ENCODE results near the gene CFAP52.
"Not testable (repeated sequence)": the region's sequence is repeated elsewhere in the genome, so short reads cannot be mapped to it uniquely, and the experiment has no call there.

CFAP52 gene

DNA sequence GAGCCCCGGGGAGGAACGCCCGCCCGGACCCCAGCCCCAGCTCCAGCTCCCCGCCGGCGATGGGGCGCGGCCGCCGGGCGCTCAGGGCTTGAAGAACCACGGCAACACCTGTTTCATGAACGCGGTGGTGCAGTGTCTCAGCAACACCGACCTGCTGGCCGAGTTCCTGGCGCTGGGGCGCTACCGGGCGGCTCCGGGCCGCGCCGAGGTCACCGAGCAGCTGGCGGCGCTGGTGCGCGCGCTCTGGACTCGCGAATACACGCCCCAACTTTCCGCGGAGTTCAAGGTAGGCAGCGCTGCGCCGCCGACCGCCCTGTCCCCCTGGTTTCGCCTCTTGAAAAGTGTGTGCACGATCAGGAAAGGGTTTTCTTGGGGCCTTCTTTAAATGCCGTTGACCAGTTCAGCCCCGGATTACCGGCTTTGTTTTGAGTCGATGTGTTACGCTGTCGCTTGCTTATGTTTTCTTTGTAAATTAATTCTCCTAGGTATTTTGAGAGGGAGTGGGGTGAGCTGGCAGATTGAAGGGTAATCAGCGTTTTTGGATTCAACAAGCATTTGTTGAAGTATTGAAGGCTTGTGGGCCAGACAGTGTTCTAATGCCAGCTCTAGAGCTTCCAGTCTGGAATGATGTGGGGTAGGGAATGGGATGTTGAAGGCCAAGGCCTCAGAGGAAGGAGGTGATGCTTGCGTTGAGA, 69.6 kb downstream of the CFAP52 start:
- no peak overlapping the region for H3K27ac ChIP-seq
- TF ChIP-seq, protein P1, sequence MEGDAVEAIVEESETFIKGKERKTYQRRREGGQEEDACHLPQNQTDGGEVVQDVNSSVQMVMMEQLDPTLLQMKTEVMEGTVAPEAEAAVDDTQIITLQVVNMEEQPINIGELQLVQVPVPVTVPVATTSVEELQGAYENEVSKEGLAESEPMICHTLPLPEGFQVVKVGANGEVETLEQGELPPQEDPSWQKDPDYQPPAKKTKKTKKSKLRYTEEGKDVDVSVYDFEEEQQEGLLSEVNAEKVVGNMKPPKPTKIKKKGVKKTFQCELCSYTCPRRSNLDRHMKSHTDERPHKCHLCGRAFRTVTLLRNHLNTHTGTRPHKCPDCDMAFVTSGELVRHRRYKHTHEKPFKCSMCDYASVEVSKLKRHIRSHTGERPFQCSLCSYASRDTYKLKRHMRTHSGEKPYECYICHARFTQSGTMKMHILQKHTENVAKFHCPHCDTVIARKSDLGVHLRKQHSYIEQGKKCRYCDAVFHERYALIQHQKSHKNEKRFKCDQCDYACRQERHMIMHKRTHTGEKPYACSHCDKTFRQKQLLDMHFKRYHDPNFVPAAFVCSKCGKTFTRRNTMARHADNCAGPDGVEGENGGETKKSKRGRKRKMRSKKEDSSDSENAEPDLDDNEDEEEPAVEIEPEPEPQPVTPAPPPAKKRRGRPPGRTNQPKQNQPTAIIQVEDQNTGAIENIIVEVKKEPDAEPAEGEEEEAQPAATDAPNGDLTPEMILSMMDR (IDR thresholded peaks at IDR 0.05): no peak
- H3K4me3 ChIP-seq: peak overlapping the region; percentile 72
- DNase-seq (ENCODE audit: low spot score): no peak

DNA sequence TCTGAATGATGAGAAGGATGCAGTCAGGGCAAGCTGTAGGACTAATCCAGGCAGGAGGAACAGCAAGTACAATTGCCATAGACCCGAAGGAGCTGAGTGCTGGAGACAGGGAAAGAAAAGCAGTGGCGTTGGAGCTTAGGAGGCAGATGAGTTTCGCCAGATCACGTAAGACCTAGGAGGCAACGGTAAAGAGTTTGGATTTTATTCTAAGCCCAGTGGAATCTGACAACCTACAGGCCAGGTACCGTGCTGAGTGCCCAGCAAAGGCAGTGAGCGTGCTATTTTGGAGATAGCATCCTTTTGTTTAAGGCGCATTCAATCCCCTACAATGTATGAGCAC, 70.1 kb downstream of the CFAP52 start:
- H3K4me3 ChIP-seq: peak overlapping the region; percentile 72
- H3K27ac ChIP-seq: no peak overlapping the region

DNA sequence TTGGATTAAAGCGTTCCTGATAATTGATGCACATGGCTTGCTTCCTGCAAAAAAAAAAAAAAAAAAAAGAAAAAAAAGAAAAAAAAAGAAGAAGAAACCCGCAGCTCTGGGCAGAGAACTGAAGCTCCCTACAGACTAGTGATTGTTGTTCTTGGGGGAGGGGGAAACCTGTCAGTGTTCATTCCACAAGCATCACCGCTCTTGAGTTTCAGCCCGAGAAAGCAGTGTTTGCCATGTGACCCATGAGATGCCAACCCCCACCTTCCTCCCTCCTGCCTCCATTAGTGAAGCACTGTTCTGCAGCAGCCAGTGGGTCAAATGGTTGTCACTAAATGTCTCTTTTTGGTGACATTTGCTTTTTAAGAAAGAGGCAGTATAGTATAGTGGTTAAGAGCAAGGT, 70.6 kb downstream of the CFAP52 start:
- no peak for DNase-seq (ENCODE audit: low spot score)
- H3K27ac ChIP-seq: no peak overlapping the region
- TF ChIP-seq, protein P1 (IDR thresholded peaks at IDR 0.05): no peak
- H3K4me3 ChIP-seq: no peak overlapping the region

More for the DNA sequence above, 70.1 kb downstream of the CFAP52 start:
- TF ChIP-seq, protein P1 (IDR thresholded peaks at IDR 0.05): no peak
- DNase-seq (ENCODE audit: low spot score): no peak

DNA sequence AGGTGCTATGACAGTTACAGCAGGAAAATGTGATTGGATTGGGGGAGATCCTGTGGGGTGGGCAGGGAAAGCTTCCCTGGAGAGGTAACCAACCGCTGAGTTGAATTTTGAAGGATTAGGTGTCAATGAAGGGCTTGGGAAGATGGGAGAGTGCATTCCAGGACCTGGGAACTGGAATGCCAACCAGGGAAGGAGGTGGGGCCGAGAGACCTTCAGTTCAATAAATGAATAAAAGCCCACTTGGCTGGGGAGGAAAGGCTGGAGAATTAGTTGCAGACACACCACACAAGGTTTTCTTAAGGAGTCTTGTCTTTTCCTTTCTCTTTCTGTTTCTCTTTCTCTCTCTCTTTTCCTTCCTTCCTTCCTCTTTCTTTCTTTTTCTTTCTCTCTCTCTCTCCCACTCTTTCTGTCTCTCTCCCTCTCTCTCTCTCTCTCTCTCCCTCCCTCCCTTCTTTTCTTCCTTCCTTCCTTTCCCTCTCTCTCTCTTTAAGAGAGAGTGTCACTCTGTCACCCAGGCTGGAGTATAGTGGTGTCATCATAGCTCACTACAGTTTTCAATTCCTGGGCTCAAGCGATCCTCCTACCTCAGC, 72.2 kb downstream of the CFAP52 start:
- TF ChIP-seq, protein P1 (IDR thresholded peaks at IDR 0.05): no peak
- H3K27ac ChIP-seq: no peak overlapping the region
- no peak for DNase-seq (ENCODE audit: low spot score)
- no peak overlapping the region for H3K4me3 ChIP-seq

DNA sequence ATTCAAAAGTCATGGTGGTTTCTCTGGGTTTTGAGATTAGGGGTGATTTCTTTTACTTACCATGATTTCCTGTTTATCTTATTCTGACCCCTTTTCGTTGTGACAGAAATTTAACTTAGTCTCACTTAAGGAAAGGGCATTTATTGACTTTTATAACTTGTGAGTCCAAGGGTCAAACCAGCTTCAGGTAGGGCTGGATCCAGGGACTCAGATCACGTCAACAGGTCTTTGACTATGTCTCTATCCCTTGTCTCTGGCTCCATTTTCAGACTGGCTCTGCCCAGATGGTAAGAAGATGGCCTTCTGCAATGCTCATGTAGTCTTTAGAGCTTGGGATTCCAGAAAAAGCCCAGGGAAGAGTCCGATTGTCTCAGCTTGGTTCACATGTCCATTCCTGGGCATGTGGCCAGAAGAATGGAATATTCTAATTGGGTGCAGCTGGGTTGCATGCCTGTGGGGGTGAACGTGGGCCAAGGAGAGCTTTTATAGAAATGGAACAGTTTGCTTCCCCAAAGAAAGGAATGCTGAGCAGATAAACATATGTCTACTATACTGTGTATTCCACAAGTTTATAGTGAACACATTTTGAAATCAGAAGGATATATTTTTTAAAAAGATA, 82.3 kb downstream of the CFAP52 start:
- no peak for DNase-seq (ENCODE audit: low spot score)
- TF ChIP-seq, protein P1 (IDR thresholded peaks at IDR 0.05): no peak
- no peak overlapping the region for H3K27ac ChIP-seq
- H3K4me3 ChIP-seq: no peak overlapping the region

DNA sequence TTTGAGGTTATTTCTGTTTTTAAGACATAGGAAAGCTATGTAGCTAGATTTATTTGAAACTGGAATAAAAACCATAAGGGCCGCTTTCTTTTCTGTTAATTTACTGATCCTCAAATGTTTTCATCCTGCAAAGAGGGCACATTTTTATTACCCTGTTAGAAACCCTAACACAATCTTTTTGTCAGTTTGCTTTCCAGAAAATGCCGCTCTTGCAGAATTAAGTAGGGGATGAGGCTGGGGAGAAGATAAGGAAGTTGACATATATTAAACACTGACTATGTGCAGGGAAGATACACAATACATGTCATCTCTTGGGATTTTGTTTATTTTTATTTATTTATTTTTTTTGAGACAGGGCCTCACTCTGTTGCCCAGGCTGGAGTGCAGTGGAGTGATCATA, 84.6 kb downstream of the CFAP52 start:
- TF ChIP-seq, protein P1 (IDR thresholded peaks at IDR 0.05): no peak
- no peak overlapping the region for H3K4me3 ChIP-seq
- no peak overlapping the region for H3K27ac ChIP-seq
- no peak for DNase-seq (ENCODE audit: low spot score)

DNA sequence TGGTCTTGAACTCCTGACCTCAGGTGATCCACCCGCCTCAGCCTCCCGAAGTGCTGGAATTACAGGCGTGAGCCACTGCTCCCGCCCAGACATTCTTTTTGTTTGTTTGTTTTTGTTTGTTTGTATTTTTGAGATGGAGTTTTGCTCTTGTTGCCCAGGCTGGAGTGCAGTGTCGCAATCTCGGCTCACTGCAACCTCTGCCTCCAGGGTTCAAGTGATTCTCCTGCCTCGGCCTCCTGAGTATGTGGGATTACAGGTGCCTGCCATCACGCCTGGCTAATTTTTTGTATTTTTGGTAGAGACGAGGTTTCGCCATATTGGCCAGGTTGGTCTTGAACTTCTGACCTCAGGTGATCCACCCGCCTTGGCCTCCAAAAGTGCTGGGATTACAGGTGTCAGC, 87.1 kb downstream of the CFAP52 start:
- not testable (repeated sequence) for DNase-seq (ENCODE audit: low spot score); H3K27ac ChIP-seq; H3K4me3 ChIP-seq

Measured in coronary artery (tissue), 2 donors.